NCI-H524 treated with DMSO at 0.1 percent for 48 hours (cell line): Measurements from ENCODE around the gene NUDT16.

Source experiments
- DNase-seq: peaks from one replicate; lab custom pipeline; 2025; lab: John Stamatoyannopoulos, UW

Gene NUDT16

DNA sequence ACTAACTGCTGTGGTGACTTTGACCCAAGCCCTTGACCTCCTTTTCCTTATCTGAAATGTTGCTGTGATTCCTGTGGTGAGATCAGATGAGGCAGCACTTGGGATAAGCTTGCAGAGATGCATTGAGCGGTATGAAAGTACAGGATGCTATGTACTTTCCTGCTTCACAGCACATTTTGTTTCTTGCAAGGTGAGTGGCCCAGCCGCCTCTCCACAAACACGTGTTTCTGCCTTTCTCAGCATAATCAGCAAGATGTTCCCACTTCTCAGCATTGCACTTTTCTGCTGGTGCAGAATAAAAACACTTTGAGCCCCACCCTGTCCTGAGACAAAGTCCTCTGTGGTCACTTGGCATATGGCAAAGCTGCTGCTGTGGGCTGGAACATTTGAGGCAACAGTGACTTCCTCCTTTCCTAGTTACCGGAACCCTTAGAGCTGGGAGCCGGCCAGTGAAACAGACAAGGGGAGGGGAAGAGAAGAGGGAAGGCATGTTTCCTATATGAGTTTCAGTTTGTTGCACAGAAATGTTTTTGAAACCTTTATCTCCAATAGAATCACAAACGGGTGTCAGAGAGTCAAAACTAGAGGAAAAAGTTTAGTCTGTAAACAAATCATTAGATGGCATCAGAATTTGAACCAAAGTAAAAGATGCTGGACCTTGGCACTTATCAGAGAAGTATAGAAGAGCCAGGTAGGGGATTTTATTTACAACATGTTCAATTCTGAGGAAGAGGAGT is 5.0 kb downstream of the NUDT16 start:
- no peak for DNase-seq

DNA sequence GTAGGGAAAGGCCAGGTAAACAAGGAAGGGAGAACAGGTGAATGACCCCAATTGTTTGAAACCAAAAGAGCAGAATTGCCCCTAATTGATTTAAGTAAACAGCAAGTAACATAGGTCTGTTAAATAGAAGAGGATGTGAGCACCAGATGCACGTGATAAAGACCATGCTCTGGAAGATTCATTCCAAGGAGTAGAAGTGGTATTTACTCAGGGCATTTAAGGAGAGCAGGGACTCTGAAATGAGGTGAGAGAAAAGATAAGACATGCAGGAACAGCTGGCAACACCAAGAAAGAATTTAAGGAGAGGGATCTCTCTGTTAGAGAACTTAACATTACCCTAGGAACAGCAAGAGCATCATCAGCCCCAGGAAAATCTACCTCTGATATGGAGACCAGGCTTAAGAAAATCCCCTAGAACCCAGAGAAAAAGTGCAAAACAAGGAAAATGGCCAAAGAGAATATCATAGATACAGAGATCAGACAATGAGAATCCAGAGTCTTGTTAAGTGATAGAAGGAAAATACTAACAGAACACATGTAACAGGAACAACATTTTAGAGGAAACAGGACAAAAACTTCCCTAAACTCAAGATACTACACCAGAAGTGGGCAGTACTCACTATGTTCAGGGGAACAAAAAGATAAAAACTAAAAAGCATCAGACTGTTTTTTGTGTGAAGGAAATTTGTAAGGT is 6.4 kb downstream of the NUDT16 start:
- no peak for DNase-seq

DNA sequence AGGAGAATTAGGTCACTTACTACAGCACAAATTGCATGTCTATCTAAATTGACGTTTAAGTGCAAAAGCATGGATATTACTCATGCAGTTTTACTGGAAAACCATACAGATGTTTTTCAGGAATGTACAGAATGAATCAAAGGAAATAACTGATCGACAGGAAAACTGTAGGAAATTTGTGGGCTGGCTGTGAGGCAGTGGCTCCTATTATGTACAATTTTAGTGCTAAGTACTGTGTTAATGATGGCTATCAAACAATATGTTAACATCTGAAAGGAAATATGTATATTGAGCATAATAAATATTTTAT is 6.9 kb downstream of the NUDT16 start:
- DNase-seq, result no peak

DNA sequence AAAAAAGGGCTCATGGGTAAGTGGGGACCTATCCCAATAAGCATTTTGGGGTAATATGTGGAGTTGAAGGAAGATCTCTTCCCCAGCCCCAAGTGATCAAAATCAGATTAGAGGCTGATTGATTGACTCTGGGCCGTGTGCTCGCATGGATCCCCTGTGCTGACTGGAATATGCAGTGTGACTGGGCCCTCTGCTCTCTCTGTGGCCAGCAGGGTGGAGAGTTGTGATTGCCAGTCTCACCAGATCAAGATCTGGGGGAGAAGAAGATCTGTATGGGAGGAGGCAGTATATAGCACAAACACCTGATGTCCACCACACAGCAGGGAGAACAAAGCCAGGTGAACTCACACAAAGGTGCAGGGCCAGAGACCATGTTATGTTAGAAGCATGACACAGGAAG is 8.8 kb downstream of the NUDT16 start:
- no peak for DNase-seq

DNA sequence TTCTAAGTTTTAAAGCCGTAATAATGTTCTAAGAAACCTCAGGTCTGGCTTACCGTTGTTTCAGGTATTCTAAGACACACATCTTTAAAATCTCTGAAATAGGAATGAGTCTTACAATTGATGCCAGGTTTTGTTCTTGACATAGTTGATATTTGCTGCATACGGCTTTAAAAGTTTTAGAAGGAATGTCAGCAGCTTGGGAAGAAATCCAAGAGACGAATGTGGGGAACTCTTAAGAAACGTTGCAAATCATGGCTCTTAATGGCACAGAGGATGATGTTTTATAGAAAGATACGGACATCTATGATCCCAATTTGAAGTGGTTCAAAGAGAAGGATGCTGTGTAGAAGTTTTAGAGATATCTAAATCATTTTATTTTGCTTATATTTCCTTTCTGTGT is 11.5 kb downstream of the NUDT16 start:
- no peak for DNase-seq

DNA sequence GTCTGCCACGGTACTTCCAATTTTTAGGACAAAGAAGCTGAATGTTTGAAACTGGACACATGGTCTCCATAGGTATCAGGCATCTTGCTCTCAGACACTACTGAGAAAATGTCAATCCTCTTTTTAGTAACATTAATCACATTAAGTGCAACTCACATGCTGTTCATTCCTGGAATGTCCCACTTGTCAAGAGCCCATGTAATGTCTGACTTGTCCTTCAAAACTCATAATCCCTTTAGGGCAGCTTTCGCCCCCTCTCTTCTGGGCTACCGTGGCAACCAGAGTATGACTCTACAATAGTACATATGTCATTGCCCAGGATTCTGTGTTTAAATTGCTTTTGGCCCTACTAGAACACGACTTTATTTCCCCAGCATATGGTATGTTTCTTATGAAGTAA is 12.3 kb downstream of the NUDT16 start:
- peak; percentile 100 for DNase-seq

DNA sequence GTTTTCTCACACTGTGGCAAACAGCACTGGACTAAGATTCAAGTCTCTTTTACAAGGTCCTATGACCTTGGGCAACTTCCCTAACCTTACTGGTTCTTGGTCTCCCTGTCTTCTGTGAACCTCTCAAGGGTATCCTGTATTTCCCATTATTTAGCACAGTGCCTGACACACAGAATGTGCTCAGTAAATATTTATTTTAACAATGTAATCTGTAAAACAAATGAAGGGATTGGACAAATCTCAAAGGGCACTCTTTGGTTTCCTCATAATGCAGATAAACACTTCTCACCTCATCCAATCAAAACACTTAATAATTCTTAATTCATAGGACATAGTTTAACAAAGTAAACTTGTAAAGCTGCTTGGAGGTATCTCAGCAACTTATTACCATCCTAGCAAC is 12.8 kb downstream of the NUDT16 start:
- no peak for DNase-seq

DNA sequence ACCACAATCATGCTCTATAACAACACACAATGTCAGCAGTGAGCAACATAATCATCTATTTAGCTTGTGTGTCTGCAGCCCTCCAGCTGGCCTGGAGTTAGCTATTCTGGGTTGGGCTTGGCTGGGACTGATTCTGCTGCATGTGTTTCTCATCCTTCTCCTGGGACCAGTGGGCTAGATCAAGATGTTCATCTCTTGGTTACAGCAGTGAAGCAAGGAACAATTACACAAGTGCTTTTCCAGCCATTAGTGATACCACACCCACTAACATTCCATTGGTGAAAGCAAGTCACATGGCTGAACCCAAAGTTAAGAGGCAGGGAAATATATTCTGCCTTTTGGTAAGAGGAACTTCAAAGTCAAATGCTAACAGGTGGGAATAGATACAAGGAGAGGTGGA is 14.6 kb downstream of the NUDT16 start:
- no peak for DNase-seq

DNA sequence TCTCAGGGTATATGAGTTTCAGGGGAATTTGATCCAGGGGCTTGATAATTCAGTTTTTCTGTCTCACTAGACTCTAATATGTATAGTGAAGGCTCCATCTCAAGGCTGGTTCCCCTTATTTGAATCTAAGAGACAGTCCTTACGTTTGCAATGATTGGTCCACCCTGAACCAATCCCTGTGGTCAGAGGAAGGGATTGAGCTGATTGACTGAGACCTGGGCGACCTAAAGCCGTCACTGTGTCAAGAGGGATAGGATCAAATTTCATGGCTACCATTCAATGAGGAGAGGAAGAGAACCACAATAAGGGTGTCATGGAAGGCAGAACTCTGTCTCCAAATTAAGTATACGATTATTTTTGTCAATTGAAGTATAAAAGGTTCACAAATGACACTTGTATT is 16.3 kb downstream of the NUDT16 start:
- DNase-seq, result no peak

DNA sequence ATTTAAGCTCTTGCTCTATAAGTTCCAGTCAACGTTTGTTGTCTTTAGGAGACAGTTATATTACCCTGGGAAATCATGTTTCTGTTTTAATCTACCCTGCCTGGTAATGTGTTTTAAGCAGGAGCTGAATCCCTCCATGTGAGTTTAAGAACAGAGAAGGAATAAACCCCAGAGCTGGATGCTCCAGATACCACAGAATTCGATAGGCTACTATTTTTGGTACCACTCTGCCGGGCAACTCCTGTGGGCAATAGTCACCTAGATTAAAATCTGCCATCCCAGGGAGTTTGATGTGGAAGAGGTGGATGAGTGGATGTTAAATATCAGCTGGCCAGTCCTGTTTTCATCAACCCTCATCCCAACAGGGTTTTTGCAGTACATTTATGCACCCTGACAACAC is 20.4 kb downstream of the NUDT16 start:
- no peak for DNase-seq

DNA sequence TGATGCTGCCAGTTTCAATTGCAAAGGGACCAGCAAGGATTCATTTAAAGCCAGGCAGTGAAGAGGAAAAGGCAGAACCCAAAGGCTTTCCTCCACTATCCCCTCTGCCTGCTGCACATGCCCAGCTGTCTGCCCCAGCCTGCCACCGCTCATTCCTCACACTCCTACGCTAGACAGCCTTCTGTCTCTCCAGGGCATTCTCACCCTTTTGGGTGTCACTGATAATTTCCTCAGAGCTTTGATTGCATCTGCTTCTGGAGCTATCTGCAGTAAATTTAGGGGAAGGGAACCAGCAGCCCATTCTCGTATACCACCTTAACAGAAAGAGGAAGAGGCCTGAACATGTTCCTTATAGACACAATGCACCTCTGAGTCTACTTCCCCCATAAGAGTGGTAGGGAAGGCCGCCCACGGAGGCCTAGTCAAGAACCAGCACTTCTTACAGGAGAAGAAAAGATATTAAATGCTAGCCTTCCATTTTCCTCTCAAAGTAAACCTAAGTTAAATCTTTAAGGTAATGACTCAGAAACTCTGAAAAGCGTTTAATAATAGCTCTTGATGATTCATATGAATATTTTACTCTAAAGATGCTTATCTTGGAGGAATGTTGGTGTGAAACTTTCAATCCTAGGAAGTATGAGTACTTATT is 20.9 kb downstream of the NUDT16 start:
- no peak for DNase-seq

DNA sequence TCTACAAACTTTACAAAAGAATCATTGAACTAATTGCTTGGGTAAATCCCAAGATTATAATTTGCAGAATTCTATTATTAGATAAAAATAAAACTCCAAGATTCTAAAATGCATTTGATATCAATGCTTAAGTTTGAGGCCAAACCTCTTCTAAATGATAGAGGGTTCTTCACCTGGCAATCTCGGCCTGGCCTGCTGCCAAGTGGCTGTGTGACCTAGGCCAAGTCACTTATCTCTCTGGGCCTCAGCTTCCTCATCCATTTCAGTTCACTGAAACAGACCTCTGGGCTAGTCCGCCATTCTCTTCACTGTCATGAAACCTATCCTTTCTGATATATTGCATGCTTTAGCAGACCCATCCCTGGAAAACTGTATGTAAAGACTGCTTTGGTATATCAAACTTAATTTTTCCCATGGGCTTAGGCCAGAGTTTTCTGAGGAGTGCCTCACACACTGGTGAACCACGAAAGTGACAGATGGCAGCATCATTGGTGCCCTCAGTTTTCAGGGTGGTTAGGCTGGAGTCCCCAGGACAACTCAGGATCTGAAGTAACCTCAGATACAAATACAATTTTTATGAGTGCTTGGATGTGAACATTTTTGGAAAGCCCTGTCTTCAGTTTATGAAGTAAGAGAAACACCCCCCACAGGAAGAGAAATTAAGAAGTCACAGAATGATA is 21.8 kb downstream of the NUDT16 start:
- DNase-seq, result no peak

DNA sequence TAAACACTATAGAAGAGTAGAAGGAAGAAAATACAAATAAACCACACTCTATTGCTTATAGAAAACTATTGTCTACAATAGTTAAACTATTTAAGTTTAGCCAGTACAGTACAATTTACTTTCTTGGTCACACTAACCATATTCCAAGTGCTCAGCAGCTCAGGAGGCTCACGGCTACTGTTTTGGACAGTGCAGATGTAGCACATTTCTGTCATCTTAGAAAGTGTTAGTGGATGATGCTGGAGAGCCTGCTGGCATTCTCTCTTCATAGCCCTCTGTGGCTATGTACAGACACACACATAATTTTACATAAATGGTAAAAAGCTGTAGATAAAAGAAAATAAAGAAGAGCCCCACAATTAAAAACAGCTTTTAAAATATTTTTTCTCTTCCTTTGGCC is 23.8 kb downstream of the NUDT16 start:
- DNase-seq, result no peak

DNA sequence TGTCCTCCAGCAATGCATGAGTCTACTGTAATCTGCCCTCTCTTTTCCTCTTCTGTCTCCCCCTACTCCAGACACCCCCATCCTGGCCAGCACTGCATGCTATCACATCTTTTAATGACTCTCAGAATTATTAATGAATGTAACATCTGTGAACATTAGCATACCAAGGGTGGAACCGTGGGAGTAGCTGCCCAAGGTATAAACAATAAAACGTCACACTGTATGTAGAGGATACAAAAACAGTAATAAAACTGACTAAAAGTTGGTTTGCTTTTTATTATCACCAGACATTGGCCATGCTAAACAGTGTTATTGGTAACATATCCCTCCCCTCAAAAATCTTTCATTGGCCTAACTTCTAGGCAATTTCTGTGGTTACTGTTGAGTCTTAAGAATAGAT is 24.7 kb downstream of the NUDT16 start:
- DNase-seq, result no peak

DNA sequence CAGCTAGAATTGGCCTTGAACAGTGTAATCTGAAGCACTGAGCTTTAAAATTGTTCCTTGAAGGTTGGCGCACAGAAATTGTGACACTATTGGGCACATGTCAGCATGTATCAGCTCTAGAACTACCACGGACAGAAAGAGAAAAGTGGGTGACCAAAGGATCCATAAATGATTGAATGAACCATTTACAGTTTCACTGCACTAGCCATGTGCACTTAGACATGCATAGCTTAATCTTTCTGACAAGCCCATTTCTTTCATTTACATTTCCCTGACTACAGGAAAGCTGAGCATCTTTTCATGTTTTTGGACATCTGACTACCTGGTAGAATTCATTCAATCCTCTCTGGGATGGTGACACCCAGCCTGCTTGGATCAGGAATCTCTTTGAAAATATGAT is 36.2 kb downstream of the NUDT16 start:
- no peak for DNase-seq

DNA sequence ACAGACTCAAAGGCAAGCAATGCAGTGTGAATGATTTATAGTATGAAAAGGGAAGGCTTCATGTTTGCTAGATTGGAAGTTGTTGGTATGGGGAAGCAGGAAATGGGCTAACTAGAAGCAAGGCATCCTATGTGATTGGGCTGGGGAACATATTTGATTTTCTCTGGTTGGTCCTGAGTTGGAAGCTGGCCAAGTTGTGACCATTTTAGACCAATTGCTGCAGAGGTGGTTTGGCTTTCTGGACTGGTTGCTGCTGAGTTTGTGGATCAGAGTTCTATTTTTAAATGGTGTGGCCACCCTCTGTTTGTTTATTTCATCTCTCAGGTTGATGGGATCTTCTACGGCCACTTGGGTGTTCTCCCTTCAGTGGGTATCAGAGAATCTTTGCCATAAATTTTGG is 39.7 kb downstream of the NUDT16 start:
- no peak for DNase-seq

DNA sequence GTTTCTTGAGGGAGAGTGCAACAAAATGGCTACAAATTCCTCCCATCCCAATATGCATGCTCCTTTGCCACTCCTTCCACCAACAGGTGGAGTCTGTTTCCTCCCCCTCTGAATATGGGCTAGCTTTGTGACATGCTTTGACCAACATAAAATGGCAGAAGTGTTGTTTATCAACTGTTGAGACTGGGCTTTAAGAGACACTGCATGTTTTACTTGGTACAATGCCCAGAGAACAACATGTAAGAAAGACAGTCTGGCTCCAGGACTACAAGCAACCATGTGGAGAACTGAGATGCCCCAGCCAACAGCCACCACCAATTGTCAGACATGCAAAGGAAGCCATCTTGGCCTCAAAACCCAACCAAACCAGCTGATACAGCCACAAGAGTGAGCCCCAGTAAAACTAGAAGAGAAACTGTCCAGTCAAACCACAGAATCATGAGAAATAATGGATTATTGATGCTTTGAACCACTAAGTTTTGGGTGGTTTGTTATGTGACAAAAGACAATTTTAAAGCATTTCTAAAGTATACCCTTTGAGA is 40.5 kb downstream of the NUDT16 start:
- no peak for DNase-seq

DNA sequence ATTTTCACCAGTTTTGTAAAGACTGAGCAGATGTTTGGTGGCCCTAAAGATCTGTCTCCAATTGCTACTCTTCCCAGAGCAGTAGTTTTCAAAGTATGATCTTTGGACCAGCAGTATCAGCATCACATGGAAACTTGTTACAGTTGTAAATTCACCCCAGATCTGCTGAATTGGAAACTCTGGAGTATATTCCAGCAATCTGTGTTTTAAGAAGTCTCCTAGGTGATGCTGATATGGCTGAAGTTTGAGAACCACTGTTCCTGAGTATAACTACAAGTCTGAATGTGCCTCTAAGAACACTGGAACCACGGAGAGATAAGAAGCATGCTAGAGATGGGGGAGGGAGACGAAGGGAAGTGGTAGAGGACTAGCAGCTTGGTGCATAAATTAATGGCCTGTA is 45.7 kb downstream of the NUDT16 start:
- DNase-seq, result no peak

DNA sequence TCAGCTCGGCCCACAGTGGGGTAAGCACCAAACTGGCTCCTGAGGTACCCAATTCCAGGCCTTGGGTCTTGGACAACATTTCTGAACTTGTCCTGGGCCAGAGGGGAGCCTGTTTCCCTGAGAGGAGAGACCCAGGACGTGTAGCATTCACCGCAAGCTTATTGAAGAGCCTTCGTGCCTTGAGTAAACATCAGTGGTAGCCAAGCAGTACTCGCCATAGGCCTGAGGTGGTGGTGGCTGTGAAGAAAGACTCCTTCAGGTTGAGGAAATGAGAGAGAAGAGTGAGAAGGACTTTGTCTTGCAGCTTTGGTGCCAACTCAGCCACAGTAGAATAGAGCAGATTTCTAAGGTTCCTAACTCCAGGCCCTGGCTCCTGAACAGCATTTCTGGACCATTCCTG is 50.2 kb downstream of the NUDT16 start:
- DNase-seq, result no peak

DNA sequence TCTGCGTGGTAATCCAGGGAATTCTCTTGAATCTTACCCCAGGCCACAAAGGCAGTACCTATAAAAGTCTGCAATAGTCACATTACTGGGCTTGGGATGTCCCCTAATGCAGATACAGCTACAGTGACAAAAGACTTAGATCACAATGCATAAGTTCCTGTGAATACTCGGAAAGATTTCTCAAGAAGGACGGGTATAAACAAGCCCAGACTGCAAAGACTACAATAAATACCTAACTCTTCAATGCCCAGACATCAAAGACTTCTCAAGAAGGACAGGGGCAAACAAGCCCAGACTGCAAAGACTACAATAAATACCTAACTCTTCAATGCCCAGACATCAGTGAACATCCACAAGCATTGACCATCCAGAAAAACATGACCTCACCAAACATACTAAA is 50.9 kb downstream of the NUDT16 start:
- DNase-seq, result no peak

DNA sequence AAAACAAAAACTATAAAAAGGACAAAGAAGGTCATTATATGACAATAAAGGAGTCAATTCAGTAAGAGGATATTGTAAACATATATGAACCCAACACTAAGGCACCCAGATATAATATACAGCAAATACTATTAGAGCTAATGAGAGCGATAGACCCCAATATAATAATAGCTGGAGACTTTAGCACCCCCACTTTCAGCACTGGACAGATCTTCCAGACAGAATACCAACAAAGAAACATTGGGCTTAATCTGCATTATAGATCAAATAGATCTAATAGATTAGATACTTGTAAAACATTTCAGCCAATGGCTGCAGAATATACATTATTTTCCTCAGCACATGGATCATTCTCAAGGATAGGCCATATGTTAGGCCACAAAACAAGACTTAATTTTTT is 53.4 kb downstream of the NUDT16 start:
- DNase-seq, result no peak
